ENCODE results near the gene SLC25A43.
A peak's percentile ranks its signal among the peaks of the same experiment; 100 is the strongest.
"Not testable (repeated sequence)": the region's sequence is repeated elsewhere in the genome, so short reads cannot be mapped to it uniquely, and the experiment has no call there.

SLC25A43 gene

GRCh38 chrX:119468551-119469312, 69.6 kb downstream of the SLC25A43 start:
- peak; percentile 50 for DNase-seq

DNA sequence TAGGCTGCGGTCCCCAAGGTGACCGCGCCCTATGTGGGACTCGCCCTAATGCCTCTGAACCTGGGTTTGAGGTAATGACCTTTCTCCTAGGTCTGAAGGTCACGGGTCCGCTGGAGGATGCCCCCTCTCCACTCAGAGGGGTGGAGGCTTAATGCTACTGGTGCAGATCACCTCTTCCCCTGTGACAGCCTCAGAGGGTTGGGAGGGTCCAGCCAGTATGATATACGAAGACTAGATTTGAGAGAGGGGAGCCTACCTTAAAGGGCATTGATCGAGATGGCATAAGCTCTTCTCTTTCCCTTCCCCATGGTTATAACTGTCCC, 70.1 kb downstream of the SLC25A43 start:
- DNase-seq = no peak

GRCh38 chrX:119474615-119475388, 75.7 kb downstream of the SLC25A43 start:
- no peak for DNase-seq

- DNase-seq = no peak
Measured at GRCh38 chrX:119475389-119476101, 76.4 kb downstream of the SLC25A43 start.

- no peak for DNase-seq
Measured at GRCh38 chrX:119477812-119478232, 78.7 kb downstream of the SLC25A43 start.

DNA sequence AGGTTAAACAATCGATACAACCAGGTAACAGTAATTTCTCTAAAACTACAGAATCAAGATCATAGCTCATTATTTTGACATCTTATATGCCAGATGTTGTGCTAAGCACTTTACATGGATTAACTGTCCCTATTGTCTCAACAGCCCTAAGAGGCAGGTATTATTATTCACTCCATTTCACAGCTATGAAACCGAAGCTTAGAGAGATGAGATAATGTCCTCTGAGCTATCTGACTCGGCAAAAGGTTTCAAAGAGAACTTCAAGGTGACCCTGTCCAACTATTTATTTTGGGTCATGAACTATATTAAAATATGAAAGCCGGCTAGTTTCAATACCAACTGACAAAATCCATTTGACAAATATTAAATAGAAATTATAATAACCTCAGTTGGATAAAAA, 79.4 kb downstream of the SLC25A43 start:
- DNase-seq = no peak

DNA sequence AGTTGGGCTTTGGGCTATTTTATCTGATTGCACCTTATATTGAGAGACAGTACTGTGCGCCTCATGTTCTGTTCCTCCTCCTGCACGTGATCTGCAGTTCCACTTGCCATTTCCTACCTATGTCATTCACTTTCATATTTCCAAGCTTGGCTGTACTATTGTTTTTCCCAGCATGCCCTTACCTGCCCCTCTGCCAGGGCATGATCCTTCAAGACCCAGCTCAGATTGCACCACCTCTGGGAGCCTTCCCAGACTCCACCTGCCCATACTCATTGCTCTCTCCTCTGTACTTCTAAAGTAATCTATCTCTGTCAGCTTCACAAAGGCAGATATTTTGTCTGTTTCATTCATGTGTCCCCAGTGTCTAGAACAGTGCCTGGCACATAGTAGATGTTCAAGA, 80.7 kb downstream of the SLC25A43 start:
- DNase-seq = no peak

DNA sequence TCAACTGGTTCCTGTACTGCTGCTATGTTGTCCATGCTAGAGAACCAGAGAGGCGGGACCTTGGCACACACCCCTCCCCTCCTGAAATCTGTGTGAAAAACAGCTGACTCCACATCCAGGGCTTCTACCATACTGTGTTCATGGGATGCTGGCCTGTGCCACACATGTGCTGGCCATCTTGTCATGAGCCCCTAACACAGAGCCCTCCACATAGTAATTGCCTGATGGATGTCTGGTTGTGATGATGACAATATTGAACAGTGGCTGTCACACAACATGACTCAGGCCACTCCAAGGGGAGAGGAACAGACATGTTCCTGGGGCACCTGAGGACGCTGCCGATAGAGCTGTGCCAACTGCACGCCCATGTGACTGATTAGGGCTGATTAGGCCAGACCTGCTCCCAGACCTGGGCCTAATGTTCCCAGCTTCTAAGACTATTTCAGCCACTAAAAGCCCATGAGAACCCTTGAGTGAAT, 82.2 kb downstream of the SLC25A43 start:
- no peak for DNase-seq

- no peak for DNase-seq
Measured at GRCh38 chrX:119482041-119482440, 82.9 kb downstream of the SLC25A43 start.

- peak; percentile 11 for DNase-seq
Measured at GRCh38 chrX:119482481-119483480, 83.6 kb downstream of the SLC25A43 start.

DNA sequence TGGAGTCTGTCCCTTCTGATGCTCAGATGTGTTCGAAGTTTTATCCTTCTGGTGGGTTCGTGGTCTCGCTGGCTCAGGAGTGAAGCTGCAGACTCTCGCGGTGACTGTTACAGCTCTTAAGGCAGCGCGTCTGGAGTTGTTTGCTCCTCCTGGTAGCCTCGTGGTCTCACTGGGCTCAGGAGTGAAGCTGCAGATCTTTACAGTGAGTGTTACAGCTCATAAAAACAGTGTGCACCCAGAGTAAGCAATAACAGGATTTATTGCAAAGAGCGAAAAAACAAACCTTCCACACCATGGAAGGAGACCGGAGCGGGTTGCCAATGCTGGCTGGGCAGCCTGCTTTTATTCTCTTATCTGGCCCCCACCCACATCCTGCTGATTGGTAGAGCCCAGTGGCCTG, 87.6 kb downstream of the SLC25A43 start:
- DNase-seq = no peak

DNA sequence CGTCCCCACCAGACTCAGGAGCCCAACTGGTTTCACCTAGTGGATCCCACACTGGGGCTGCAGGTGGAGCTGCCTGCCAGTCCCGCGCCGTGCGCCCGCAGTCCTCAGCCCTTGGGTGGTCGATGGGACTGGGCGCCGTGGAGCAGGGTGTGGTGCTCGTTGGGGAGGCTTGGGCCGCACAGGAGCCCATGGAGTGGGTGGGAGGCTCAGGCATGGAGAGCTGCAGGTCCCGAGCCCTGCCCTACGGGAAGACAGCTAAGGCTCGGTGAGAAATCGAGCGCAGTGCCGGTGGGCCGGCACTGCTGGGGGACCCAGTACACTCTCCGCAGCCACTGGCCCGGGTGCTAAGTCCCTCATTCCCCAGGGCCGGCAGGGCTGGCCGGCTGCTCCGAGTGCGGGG, 88.6 kb downstream of the SLC25A43 start:
- DNase-seq = not testable (repeated sequence)

DNA sequence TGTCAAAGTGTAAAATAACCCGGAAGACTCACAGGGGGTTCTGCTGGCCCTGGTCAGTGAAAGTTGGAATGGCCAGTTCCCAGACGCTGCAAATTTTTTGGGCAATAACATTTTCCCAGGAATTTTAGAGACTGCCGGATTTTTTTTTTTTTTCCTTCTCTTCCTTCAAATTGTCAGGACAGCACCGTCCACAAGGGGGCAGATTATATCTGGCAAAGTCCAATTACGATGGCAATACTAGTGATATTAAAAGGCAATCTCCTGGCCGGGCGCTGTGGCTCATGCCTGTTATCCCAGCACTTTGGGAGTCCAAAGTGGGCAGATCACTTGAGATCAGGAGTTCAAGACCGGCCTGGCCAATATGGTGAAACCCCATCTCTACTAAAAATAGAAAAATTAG, 89.6 kb downstream of the SLC25A43 start:
- peak; percentile 13 for DNase-seq

DNA sequence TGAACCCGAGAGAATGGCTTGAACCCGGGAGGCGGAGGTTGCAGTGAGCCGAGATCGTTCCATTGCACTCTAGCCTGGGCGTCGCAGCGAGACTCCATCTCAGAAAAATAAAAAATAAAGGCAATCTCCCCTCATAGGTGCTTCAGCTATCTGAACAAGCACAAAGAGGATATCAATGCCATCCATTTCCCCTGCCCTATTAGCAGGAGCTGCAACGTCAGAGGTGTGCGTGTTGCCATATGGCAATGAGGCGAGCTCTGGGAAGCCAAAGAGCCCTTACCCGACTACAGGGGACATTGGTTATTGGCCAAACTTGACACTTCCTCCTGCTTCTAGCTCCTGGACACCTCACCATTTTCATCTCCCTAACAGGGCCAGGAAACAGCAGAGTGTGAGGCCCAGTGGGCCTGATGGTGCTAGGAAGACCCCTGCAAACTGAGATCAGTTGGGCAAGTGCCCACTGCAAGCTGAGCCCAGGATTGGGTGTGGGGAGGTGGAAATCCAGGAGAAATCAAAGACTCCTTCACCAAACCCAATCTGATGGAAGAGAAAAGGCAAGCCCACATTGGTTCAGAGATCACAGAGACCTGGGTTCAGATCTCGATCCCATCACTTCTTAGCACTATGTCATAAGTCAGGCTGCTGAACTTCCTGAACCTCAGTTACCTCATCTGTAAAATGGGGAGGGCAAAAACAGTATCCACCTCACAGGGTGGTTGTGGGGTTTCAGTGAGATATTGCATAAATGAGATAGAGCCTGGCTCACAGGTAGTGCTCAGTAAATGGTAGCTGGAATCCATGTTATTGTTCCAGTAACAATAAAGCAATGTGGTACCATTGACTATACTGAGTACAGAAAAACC, 90.3 kb downstream of the SLC25A43 start:
- DNase-seq = no peak

DNA sequence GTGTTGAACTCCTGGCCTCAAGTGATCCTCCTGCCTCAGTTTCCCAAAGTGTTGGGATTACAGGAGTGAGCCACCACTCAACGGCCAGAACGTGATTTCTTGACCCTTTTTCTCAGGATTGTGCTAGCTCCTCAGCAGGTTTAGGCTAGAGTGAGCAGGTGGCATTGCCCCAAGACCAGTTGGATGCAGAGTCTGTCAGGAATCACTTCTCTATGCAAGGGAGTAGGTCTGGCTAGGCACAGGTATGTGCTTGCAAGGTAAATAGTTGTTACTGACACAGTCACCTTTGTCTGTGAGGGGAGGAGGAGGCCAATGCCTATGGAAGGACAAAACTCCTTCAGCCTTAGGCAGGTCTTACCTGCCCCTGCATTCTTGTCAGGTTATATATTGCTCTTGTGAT, 93.3 kb downstream of the SLC25A43 start:
- DNase-seq = no peak

DNA sequence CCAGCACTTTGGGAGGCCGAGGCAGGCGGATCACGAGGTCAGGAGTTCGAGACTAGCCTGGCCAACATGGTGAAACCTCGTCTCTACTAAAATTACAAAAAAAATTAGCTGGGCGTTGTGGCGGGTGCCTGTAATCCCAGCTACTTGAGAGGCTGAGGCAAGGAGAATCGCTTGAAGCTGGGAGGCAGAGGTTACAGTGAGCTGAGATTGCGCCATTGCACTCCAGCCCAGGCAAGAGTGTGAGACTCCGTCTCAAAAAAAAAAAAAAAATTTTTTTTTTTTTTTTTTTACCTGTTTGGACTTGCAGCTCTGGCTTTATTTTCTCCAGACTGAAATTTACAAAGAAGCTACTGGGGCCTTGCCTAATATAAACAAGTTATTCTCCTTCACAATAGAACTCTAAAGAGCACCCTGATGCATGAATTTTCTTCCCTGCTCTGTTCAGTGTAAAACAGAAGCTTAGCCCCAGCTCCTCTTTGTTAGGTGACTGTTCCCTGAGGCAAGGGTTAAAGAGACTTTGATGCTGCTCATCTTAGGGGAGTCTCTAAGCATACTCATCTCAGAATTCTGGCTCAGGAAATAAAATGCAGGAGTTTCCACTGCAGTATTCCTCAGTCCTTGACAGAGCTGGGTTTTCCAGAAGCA, 94.8 kb downstream of the SLC25A43 start:
- DNase-seq = not testable (repeated sequence)

DNA sequence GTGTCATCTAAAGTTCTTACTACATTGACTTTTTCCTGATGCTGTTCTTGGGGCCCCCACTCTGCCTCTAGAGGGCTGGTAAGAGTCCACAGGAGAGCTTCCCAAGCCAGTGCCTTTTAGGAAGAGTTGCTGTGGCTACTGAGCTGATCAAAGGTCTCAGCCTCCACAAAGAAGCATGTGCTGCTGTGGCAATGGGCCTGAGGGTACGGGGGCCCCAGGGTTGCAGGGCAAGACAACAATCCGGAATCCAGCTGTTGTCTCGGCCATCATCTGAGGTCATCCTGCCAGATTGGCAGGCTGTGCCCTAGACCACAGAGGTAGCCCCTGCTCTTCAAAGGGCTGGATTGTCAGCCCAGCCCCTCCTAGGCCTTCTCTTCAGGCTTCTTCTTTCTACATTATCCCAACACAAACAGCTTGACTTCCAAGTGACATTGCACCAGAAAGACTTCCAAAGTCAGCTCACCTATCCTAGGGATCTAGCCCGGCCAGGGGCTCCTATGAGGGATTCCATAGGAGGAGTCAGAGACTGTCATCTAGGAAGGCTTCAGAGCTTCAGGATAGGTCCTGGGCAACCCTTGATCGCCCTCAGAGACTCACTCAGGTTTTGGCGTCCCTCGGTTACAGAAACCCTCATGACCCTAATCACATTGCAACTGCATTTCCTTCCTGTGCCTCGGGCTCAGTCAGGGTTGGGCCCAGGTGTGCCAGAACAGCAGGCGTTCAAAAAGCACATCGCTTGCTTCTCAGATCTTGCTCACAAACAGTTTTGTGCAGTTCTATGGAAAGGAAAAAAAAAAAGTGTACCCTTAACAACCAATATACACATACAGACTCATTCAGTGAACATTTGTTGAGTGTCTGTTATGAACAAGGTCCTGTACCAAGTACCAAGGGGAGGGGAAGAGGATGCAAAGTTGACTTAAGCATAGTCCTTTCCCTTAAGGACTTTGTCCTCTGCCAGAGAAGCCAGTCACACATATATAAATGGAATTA, 96.9 kb downstream of the SLC25A43 start:
- DNase-seq = no peak

DNA sequence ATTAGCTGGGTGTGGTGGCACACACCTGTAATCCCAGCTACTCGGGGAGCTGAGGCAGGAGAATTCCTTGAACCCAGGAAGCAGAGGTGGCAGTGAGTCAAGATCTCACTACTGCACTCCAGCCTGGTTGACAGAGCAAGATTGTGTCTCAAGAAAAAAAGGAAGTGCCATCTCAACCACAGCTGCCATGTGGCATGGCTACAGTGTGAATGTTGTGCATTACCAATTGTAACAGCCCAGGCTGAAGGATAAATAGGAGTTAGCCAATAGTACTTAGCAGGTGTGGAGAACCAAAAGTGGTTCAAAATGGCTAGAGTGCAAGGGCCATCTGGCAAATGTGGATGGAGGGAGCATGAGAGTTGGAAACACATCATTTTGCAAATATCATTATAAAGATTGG, 98.0 kb downstream of the SLC25A43 start:
- DNase-seq = no peak

DNA sequence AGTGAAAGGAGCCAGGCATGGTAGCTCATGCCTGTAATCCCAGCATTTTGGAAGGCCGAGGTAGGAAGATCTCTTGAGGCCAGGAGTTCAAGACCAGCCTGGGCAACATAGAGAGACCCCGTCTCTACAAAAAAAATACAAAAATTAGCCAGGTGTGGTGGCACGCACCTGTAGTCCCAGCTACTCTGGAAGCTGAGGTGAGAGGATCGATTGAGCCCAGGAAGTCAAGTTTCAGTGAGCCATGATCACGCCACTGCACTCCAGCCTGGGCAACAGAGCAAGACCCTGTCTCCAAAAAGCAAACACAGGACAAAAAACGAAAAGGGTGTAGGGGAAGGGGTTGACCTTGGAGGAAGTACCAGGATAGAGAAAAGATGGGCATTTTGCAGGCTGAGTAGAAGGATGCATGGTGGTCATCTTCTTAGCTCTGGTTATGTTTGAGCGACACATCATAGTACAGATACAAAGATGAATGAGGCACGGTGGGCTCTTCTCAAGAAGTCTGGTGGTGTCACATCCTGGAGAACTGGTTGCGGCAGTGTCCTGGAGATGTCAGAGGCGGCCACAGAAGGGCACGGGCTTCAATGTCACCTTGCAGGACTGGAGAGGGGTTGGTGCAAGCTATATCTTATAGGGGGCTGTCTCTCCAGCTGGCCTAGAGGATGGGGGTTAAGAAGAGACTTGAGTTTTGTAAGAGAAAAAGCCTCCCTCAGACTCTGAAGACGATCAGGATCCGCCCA, 101.1 kb downstream of the SLC25A43 start:
- DNase-seq = no peak
